HepG2 (cell line): ENCODE results near the gene MAP2K6. TPM values are rescaled to one million over a fixed set of nuclear protein-coding genes. Genes with fewer than 3 reads are reported as not detected.

Experiments used
- CC2D1A ChIP-seq: sonication (generic); formaldehyde crosslinking; IDR thresholded peaks from 2 replicates; pipeline ENCODE4 v1.8.1; 2023; ENCODE audit warnings: mild to moderate bottlenecking, missing genetic modification reagents
- DR1 ChIP-seq: sonication (generic); formaldehyde crosslinking; IDR thresholded peaks from 2 replicates; pipeline ENCODE4 v1.8.0; 2021; ENCODE audit warnings: mild to moderate bottlenecking, missing genetic modification reagents, inconsistent platforms
- FOSL2 ChIP-seq: sonication (generic); formaldehyde crosslinking; IDR thresholded peaks from 2 replicates; pipeline ENCODE4 v1.4.0; 2020; ENCODE audit warnings: missing genetic modification reagents
- IRX3 ChIP-seq: sonication (generic); formaldehyde crosslinking; IDR thresholded peaks from 2 replicates; pipeline ENCODE4 v1.8.1; 2023; ENCODE audit warnings: mild to moderate bottlenecking, low read depth, missing genetic modification reagents, borderline replicate concordance
- POLR2AphosphoS5 ChIP-seq: IDR thresholded peaks from 2 replicates; pipeline ENCODE4 v1.6.1; 2012; ENCODE audit warnings: low read depth, low read length
- POLR2G ChIP-seq: fragments of 200-400 bp; formaldehyde crosslinking; IDR thresholded peaks from 2 replicates; pipeline ENCODE4 v1.6.1; 2018; ENCODE audit warnings: mild to moderate bottlenecking, low read depth, low read length, moderate library complexity
- SMARCE1 ChIP-seq: fragments of 450-650 bp; IDR thresholded peaks from 2 replicates; pipeline ENCODE4 v1.6.1; 2017; ENCODE audit warnings: borderline replicate concordance
- ZNF382 ChIP-seq: sonication (generic); formaldehyde crosslinking; IDR thresholded peaks from 2 replicates; pipeline ENCODE4 v1.5.0; 2020; ENCODE audit warnings: missing genetic modification reagents, mild to moderate bottlenecking, borderline replicate concordance
- polyA plus RNA-seq, 8 experiments: library from polyadenylated mRNA; depleted of rRNA in 3 of 8; stranded (reverse) in 7 of 8; unstranded in 1 of 8; fragments of >200 nt; fragmentation: Illumina TruSeq in 4 of 8; extraction: Trizol in 4 of 8; gene quantifications; 2 replicates each; pipeline versions ENCODE4 v1.2.1 to v1.2.3, GENCODE V29; 2011 to 2016; ENCODE audit warnings: low read depth in 4 of 8, missing spikeins in 1 of 8, mixed read lengths in 1 of 8; ENCODE audit not compliant: insufficient read depth in 1 of 8
- total RNA-seq, 5 experiments: library from RNA; depleted of rRNA; stranded (reverse); fragments of >200 nt; fragmentation: Illumina TruSeq; extraction: Trizol; gene quantifications; 2 replicates each; pipeline ENCODE4 v1.2.3, GENCODE V29; 2016; ENCODE audit warnings: low read depth in 1 of 5
- TF ChIP-seq, protein P1 (sequence below): sonication (generic); formaldehyde crosslinking; IDR thresholded peaks from 2 replicates; pipeline ENCODE4 v1.4.0; 2020; ENCODE audit warnings: missing genetic modification reagents, borderline replicate concordance
- TF ChIP-seq, protein P2 (sequence below): sonication (generic); formaldehyde crosslinking; IDR thresholded peaks from 2 replicates; pipeline ENCODE4 v1.4.0; 2020; ENCODE audit warnings: missing genetic modification reagents
- TF ChIP-seq, protein P3 (sequence below): sonication (generic); formaldehyde crosslinking; conservative IDR thresholded peaks from 2 replicates; pipeline ENCODE4 v1.5.0; 2020; ENCODE audit warnings: missing genetic modification reagents
- TF ChIP-seq, protein P4 (sequence below): sonication (generic); formaldehyde crosslinking; IDR thresholded peaks from 2 replicates; pipeline ENCODE4 v1.8.1; 2023; ENCODE audit warnings: mild to moderate bottlenecking, moderate library complexity, missing genetic modification reagents
- TF ChIP-seq, protein P5 (sequence below): sonication (generic); formaldehyde crosslinking; IDR thresholded peaks from 2 replicates; pipeline ENCODE4 v1.8.0; 2022; ENCODE audit warnings: missing genetic modification reagents, mild to moderate bottlenecking, inconsistent platforms, borderline replicate concordance

The MAP2K6 gene
- total and polyA plus RNA-seq, 2 of the 13 experiments (the other 11 are each of a cell fraction or from before 2014, with no cell fraction given), result 5.1 to 33.6 TPM

DNA sequence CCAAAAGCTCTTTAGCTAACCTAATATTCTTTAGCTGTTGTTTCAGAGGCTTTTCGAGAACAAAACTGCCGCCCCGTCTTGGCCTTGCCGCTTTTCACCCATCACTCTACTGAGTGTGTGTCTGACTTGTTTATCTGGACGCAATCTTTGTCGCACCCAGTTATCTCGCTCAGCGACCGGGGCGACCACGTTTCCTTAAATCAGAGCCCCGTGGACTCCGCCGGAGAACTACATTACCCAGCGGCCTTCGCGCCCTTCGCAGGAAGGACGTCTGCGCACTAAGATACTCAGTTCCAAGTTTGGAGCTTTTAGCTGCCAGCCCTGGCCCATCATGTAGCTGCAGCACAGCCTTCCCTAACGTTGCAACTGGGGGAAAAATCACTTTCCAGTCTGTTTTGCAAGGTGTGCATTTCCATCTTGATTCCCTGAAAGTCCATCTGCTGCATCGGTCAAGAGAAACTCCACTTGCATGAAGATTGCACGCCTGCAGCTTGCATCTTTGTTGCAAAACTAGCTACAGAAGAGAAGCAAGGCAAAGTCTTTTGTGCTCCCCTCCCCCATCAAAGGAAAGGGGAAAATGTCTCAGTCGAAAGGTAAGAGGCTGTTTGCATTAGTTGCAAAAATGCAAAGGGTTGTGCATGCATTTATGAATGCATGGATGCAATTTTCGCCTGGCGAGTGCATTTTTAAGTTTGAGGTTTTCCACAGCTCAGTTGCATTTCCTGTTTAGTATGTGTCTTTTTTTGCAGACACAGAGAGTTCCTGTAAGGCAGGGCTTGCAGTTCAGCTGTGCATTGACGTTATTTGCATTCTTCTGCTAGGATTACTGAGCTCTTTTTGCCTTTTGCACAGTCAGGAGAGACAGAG is at the start of gene MAP2K6 (continued):
- TF ChIP-seq, protein P1, sequence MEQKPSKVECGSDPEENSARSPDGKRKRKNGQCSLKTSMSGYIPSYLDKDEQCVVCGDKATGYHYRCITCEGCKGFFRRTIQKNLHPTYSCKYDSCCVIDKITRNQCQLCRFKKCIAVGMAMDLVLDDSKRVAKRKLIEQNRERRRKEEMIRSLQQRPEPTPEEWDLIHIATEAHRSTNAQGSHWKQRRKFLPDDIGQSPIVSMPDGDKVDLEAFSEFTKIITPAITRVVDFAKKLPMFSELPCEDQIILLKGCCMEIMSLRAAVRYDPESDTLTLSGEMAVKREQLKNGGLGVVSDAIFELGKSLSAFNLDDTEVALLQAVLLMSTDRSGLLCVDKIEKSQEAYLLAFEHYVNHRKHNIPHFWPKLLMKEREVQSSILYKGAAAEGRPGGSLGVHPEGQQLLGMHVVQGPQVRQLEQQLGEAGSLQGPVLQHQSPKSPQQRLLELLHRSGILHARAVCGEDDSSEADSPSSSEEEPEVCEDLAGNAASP (CRISPR knock-in tag), result no peak
- TF ChIP-seq, protein P2, sequence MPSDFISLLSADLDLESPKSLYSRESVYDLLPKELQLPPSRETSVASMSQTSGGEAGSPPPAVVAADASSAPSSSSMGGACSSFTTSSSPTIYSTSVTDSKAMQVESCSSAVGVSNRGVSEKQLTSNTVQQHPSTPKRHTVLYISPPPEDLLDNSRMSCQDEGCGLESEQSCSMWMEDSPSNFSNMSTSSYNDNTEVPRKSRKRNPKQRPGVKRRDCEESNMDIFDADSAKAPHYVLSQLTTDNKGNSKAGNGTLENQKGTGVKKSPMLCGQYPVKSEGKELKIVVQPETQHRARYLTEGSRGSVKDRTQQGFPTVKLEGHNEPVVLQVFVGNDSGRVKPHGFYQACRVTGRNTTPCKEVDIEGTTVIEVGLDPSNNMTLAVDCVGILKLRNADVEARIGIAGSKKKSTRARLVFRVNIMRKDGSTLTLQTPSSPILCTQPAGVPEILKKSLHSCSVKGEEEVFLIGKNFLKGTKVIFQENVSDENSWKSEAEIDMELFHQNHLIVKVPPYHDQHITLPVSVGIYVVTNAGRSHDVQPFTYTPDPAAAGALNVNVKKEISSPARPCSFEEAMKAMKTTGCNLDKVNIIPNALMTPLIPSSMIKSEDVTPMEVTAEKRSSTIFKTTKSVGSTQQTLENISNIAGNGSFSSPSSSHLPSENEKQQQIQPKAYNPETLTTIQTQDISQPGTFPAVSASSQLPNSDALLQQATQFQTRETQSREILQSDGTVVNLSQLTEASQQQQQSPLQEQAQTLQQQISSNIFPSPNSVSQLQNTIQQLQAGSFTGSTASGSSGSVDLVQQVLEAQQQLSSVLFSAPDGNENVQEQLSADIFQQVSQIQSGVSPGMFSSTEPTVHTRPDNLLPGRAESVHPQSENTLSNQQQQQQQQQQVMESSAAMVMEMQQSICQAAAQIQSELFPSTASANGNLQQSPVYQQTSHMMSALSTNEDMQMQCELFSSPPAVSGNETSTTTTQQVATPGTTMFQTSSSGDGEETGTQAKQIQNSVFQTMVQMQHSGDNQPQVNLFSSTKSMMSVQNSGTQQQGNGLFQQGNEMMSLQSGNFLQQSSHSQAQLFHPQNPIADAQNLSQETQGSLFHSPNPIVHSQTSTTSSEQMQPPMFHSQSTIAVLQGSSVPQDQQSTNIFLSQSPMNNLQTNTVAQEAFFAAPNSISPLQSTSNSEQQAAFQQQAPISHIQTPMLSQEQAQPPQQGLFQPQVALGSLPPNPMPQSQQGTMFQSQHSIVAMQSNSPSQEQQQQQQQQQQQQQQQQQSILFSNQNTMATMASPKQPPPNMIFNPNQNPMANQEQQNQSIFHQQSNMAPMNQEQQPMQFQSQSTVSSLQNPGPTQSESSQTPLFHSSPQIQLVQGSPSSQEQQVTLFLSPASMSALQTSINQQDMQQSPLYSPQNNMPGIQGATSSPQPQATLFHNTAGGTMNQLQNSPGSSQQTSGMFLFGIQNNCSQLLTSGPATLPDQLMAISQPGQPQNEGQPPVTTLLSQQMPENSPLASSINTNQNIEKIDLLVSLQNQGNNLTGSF (CRISPR knock-in tag), result no peak
- TF ChIP-seq IRX3 (CRISPR knock-in tag) (no peak), FOSL2 (CRISPR knock-in tag) (no peak; the same call in 1 of the 2 replicates), CC2D1A (CRISPR knock-in tag) (no peak), ZNF382 (CRISPR knock-in tag) (no peak), POLR2AphosphoS5 (peak; percentile 73), SMARCE1 (no peak), POLR2G (peak; percentile 72), DR1 (CRISPR knock-in tag) (no peak)
- TF ChIP-seq, protein P3, sequence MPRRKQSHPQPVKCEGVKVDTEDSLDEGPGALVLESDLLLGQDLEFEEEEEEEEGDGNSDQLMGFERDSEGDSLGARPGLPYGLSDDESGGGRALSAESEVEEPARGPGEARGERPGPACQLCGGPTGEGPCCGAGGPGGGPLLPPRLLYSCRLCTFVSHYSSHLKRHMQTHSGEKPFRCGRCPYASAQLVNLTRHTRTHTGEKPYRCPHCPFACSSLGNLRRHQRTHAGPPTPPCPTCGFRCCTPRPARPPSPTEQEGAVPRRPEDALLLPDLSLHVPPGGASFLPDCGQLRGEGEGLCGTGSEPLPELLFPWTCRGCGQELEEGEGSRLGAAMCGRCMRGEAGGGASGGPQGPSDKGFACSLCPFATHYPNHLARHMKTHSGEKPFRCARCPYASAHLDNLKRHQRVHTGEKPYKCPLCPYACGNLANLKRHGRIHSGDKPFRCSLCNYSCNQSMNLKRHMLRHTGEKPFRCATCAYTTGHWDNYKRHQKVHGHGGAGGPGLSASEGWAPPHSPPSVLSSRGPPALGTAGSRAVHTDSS, result no peak
- TF ChIP-seq, protein P4, sequence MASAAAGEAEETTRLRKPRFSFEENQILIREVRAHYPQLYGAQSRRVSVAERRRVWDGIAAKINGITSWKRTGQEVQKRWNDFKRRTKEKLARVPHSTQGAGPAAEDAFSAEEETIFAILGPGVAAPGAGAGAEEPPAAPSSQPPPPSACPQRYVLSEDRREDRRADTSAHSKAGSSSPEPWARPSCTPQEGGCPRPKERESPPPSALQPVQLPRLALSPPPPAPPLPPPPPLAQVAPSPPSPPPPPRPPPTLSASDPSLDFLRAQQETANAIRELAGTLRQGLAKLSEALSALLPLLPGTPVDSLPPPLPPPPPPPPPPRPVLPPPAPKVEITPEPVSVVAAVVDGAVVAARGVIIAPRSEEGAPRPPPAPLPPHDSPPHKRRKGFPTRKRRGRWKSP (CRISPR knock-in tag), result no peak
- TF ChIP-seq, protein P5, sequence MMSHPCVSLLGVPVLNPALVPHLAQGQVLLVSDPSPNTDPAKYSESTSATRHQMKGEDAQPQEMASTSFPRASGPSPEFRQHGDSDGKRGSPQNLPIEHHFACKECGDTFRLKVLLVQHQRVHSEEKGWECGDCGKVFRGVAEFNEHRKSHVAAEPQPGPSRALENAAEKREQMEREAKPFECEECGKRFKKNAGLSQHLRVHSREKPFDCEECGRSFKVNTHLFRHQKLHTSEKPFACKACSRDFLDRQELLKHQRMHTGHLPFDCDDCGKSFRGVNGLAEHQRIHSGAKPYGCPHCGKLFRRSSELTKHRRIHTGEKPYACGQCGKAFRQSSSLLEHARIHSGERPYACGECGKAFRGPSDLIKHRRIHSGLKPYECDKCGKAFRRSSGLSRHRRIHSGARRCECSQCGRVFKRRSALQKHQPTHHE (CRISPR knock-in tag), result 0 out of 2 replicates have a peak, but pooled peaks have one; percentile 79
